ENCODE measurements around the gene CD44.
"Not testable (repeated sequence)": the region's sequence is repeated elsewhere in the genome, so short reads cannot be mapped to it uniquely, and the experiment has no call there.

Gene CD44

GRCh38 chr11:35216962-35217678 is 78.1 kb downstream of the CD44 start:
- TF ChIP-seq CTCF (IDR thresholded peaks at IDR 0.05; ENCODE audit: control insufficient read depth, extremely low read depth, insufficient read depth): no peak
- H3K4me3 ChIP-seq (ENCODE audit: low read depth, low read length): no peak overlapping the region
- DNase-seq (ENCODE audit: low read depth): no peak

DNA sequence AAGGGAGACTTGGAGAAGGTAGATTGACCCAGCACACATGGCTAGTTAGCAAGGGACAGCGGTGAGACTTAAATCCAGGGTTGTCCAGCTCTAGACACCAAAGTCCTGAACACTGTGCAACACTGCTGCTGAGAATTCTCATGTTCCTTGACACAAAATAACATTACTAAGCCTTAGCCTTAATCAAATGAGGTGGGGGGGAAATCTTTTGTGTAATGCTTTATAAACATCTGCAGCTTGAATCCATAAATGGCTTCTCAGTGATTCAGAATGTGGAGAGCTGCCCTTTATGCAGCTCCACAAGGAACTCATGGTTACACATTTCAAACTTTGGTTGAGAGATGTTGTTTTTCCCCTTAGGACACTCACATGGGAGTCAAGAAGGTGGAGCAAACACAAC is 80.0 kb downstream of the CD44 start:
- H3K4me3 ChIP-seq (ENCODE audit: low read depth, low read length): no peak overlapping the region
- DNase-seq (ENCODE audit: low read depth): no peak
- no peak for TF ChIP-seq CTCF (IDR thresholded peaks at IDR 0.05; ENCODE audit: control insufficient read depth, extremely low read depth, insufficient read depth)

- TF ChIP-seq CTCF (IDR thresholded peaks at IDR 0.05; ENCODE audit: control insufficient read depth, extremely low read depth, insufficient read depth): no peak
- no peak for DNase-seq (ENCODE audit: low read depth)
- H3K4me3 ChIP-seq (ENCODE audit: low read depth, low read length): no peak overlapping the region
These were observed 84.4 kb downstream of the CD44 start for GRCh38 chr11:35223371-35223796.

- TF ChIP-seq CTCF (IDR thresholded peaks at IDR 0.05; ENCODE audit: control insufficient read depth, extremely low read depth, insufficient read depth): no peak
- no peak for DNase-seq (ENCODE audit: low read depth)
- no peak overlapping the region for H3K4me3 ChIP-seq (ENCODE audit: low read depth, low read length)
These were observed 85.0 kb downstream of the CD44 start for GRCh38 chr11:35223991-35224390.

GRCh38 chr11:35225946-35226520 is 87.1 kb downstream of the CD44 start:
- no peak for TF ChIP-seq CTCF (IDR thresholded peaks at IDR 0.05; ENCODE audit: control insufficient read depth, extremely low read depth, insufficient read depth)
- no peak overlapping the region for H3K4me3 ChIP-seq (ENCODE audit: low read depth, low read length)
- DNase-seq (ENCODE audit: low read depth): no peak

DNA sequence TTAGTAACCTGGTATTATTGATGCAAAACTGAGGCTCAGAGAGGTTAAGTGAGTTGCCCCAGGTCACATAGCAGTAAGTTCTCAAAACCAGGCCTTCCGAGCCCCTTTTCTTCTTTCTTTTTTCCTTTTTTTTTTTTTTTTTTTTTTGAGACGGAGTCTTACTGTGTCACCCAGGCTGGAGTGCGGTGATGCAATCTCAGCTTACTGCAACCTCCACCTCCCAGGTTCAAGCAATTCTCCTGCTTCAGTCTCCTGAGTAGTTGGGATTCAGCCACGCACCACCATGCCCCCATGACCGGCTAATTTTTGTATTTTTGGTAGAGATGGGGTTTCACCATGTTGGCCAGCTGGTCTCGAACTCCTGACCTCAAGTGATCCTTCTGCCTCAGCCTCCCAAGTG is 87.8 kb downstream of the CD44 start:
- not testable (repeated sequence) for DNase-seq (ENCODE audit: low read depth); H3K4me3 ChIP-seq (ENCODE audit: low read depth, low read length)

GRCh38 chr11:35227576-35228327 is 88.8 kb downstream of the CD44 start:
- DNase-seq (ENCODE audit: low read depth): no peak
- TF ChIP-seq CTCF (IDR thresholded peaks at IDR 0.05; ENCODE audit: control insufficient read depth, extremely low read depth, insufficient read depth): no peak
- H3K4me3 ChIP-seq (ENCODE audit: low read depth, low read length): no peak overlapping the region

Data from LNCaP clone FGC (cell line).